A549 treated with CORT108297 at 1 μM for 4 hours (cell line): ENCODE results near the gene B3GNT2. TPM values are rescaled to one million over a fixed set of nuclear protein-coding genes. Genes with fewer than 3 reads are reported as not detected.

ENCODE experiments used
- total RNA-seq: library from RNA; stranded (reverse); fragments of 200-300 nt; extraction: Qiagen RNA extraction; gene quantifications from 5 replicates; pipeline ENCODE4 v1.2.3, GENCODE V29; 2022

The B3GNT2 gene
- total RNA-seq = 19.5 to 33.8 TPM (median 27.1 TPM) in 5 replicates

GRCh38 chr2:62195421-62196277 is at the start of gene B3GNT2:
B3GNT2 (plus strand) TSS chr2:62196115; CDS start chr2:62222221, 26,106 bp downstream.

